Psoas muscle (tissue), 8 donors: Measurements from ENCODE around the gene PTPRCAP. TPM values are rescaled to one million over a fixed set of nuclear protein-coding genes. Genes with fewer than 3 reads are reported as not detected.
"Not testable (repeated sequence)": the region's sequence is repeated elsewhere in the genome, so short reads cannot be mapped to it uniquely, and the experiment has no call there.

Experiments
- ATAC-seq, 4 donors: fragments of 200-7000 bp; cut with Tn5 transposase; one replicate each; pipeline ENCODE4 v1.9.1; 2020; ENCODE audit warnings: moderate library complexity in 3 of 4, mild to moderate bottlenecking in 2 of 4
- DNase-seq, 2 donors: peaks; one replicate each; pipeline ENCODE4 v3.0.0-alpha.2; 2020
- H3K27ac ChIP-seq: fragments of 200-600 bp; one replicate; pipeline ENCODE4 v1.8.0; 2022
- H3K27me3 ChIP-seq, 3 donors: fragments of 200-600 bp in 1 of 3; one replicate each; pipeline versions ENCODE4 v1.6.1 to v1.8.0; 2013 to 2022; ENCODE audit warnings: low read length in 2 of 3, mild to moderate bottlenecking in 2 of 3, moderate library complexity in 1 of 3; ENCODE audit not compliant: insufficient read depth in 3 of 3
- H3K36me3 ChIP-seq, 2 donors: fragments of 200-600 bp in 1 of 2; one replicate each; pipeline versions ENCODE4 v1.6.1 to v1.8.0; 2013 to 2022; ENCODE audit warnings: low read depth in 1 of 2, mild to moderate bottlenecking in 1 of 2, moderate library complexity in 1 of 2; ENCODE audit not compliant: insufficient read depth in 1 of 2
- H3K4me1 ChIP-seq: fragments of 200-600 bp; one replicate; pipeline ENCODE4 v1.8.0; 2022
- H3K4me3 ChIP-seq: fragments of 200-600 bp; one replicate; pipeline ENCODE4 v1.8.0; 2022; ENCODE audit warnings: mild to moderate bottlenecking
- H3K9me3 ChIP-seq: fragments of 200-600 bp; one replicate; pipeline ENCODE4 v1.8.0; 2022
- CTCF ChIP-seq: fragments of 200-600 bp; IDR thresholded peaks from one replicate; pipeline ENCODE4 v1.8.0; 2022; ENCODE audit warnings: antibody characterized with exemption
- whole genome bisulfite sequencing, 3 donors: extraction: QIAGEN DNeasy Blood & Tissue Kit; methylation state at CpG; one replicate each; pipeline versions ENCODE4 v1.1.6 to v1.1.7; 2013; 5-methylcytosine and 5-hydroxymethylcytosine counted together
- intact Hi-C, 2 donors: fragments of 100-400 bp; cut with DNase I; formaldehyde crosslinking; loops; one replicate each; pipeline versions ENCODE4 v1.11.0 to v1.14.2; 2022
- long read RNA-seq, 2 donors: library from polyadenylated mRNA; unstranded; transcript quantifications; one replicate each; pipeline ENCODE4 v2.0.0, GENCODE V29; 2021
- polyA plus RNA-seq, 3 donors: library from polyadenylated mRNA; stranded (reverse); fragments of 200-250 nt; gene quantifications; one replicate each; pipeline ENCODE4 v1.2.3, GENCODE V29; 2013
- total RNA-seq, 4 donors: library from RNA; stranded (reverse); fragmentation: NEBNext Ultra II Directional in 2 of 4; extraction: Animal tissue kit (Norgen Biotek cat#: 25700) in 2 of 4; gene quantifications; one replicate each; pipeline versions ENCODE4 v1.2.1 to v1.2.4, GENCODE V29; 2021 to 2023
- donor health status: healthy with polysubstance abuse.
- donor health status: DM: no; HTN: no; CAD: no; lungs with moderate emphysema.
- donor health status: Bipolar disorder and iron deficiency.
- donor health status: healthy.
- donor health status: DM: yes; HTN: yes; CAD: no.
- donor health status: DM: no; HTN: no; CAD: no.
- donor health status: DM: no; HTN: no; CAD: no.
- donor health status: DM: yes; HTN: yes; CAD: no.

Gene PTPRCAP
- total RNA-seq, result 1 to 10 TPM in 3 of 4 donors, under 1 TPM in 1; 0.89 to 1.4 (median 1.0) TPM
- polyA plus RNA-seq, result 1 to 10 TPM in 1 of 3 donors, under 1 TPM in 2; 0.25 to 1.3 (median 0.65) TPM
- long read RNA-seq, donor 1, result 0 reads
- long read RNA-seq, donor 2, result 0 reads

GRCh38 chr11:67437082-67437808 lies at the start of gene PTPRCAP:
Gene PTPRCAP, minus strand, starts transcription at chr11:67437682. Its CDS starts 63 bp downstream, at chr11:67437619.
- Histone ChIP-seq H3K4me1 (peaks cover 3% of the 10 kb centered on the region), H3K9me3 (no peaks in the 10 kb centered on the region), H3K36me3 (peaks cover 6 to 82% of the 10 kb centered on the region in 2 donors), H3K27ac (peak within 1 kb of the TSS; percentile 23), H3K4me3 (no peak within 1 kb of the TSS), H3K27me3 (no peaks in the 10 kb centered on the region)
- TF ChIP-seq CTCF, result no peak
- ATAC-seq (no peak), DNase-seq (peak in 1 of 2 donors; percentile 55)
- WGBS, 3 donors, result 69 to 76% (median 74%) methylated on average over 17 to 26 of the region's 26 CpGs
- intact Hi-C loops, result no loop called here

- 80 to 85% (median 84%) methylated on average over 20 of the region's 20 CpGs for WGBS, 3 donors
- no peaks in the 10 kb centered on the region for H3K27me3 ChIP-seq
- DNase-seq (no peak), ATAC-seq (no peak)
- peaks cover 11% of the 10 kb centered on the region for H3K4me1 ChIP-seq
- H3K36me3 ChIP-seq, result peaks cover 0 to 47% of the 10 kb centered on the region in 2 donors
- no peak overlapping the region for H3K4me3 ChIP-seq
- no peak for TF ChIP-seq CTCF
- no peak overlapping the region for H3K27ac ChIP-seq
- no peaks in the 10 kb centered on the region for H3K9me3 ChIP-seq
- intact Hi-C loops, result no loop called here
Measured at GRCh38 chr11:67486481-67487195, 49.2 kb upstream of the PTPRCAP start.

GRCh38 chr11:67485873-67486361 lies 48.4 kb upstream of the PTPRCAP start:
- Histone ChIP-seq H3K36me3 (peaks cover 0 to 40% of the 10 kb centered on the region in 2 donors), H3K4me1 (peaks cover 11% of the 10 kb centered on the region)
- ATAC-seq, intact Hi-C loops, H3K4me3 ChIP-seq, H3K27ac ChIP-seq, DNase-seq, H3K27me3 ChIP-seq, H3K9me3 ChIP-seq: not testable (repeated sequence)
- WGBS, 3 donors, result 86 to 90% (median 89%) methylated on average over 7 of the region's 7 CpGs

GRCh38 chr11:67484847-67485311 lies 47.4 kb upstream of the PTPRCAP start:
- WGBS, 3 donors, result 75 to 85% (median 79%) methylated on average over 11 of the region's 11 CpGs
- intact Hi-C loops, result no loop called here
- Histone ChIP-seq H3K4me1 (peaks cover 11% of the 10 kb centered on the region), H3K4me3 (no peak overlapping the region), H3K27ac (no peak overlapping the region), H3K9me3 (no peaks in the 10 kb centered on the region), H3K27me3 (no peaks in the 10 kb centered on the region), H3K36me3 (peaks cover 0 to 32% of the 10 kb centered on the region in 2 donors)
- ATAC-seq, result no peak
- DNase-seq, result no peak
- no peak for TF ChIP-seq CTCF
